G401.6 (cell line): Measurements from ENCODE around the gene CROCC2.

Experiments
- FAIRE-seq: peaks from 2 replicates; lab custom pipeline; 2012; peaks lifted over from hg19 to GRCh38; lab: Jason Lieb, UNC

The CROCC2 gene

DNA sequence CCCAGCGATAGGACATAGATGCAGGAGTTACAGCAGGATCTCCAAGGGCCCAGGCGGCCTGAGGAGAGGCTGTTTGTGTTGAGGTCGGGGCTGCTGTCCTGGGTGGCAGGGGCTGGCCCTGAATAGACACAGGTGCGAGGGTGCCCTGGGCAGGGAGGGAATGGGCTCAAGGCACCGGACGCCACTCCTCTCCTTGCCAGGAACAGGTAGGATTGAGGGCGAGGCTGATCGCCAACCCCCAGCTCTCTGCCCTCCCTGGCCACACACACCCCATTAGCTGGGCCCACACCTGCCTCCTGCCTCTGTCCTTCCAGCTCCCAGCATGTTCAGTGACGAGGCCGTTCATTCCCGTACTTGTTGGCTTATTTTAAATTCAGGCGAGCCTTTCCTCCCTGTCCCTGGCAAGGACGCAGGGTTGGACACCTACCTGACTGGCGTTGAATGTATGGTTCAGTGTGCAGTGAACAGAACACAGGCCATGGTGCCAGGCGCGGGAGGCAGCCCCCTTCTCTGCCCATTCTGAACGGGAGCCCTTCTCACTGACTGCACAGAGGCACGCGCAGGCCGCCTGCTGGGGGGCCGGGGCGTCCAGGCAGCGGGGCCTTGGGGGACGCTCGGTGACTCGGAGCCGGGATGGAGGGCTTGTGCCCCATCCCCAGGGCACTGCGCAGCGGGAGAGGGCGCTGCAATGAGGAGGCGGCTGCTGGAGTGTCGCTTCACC, 51.0 kb downstream of the CROCC2 start:
- no peak for FAIRE-seq

DNA sequence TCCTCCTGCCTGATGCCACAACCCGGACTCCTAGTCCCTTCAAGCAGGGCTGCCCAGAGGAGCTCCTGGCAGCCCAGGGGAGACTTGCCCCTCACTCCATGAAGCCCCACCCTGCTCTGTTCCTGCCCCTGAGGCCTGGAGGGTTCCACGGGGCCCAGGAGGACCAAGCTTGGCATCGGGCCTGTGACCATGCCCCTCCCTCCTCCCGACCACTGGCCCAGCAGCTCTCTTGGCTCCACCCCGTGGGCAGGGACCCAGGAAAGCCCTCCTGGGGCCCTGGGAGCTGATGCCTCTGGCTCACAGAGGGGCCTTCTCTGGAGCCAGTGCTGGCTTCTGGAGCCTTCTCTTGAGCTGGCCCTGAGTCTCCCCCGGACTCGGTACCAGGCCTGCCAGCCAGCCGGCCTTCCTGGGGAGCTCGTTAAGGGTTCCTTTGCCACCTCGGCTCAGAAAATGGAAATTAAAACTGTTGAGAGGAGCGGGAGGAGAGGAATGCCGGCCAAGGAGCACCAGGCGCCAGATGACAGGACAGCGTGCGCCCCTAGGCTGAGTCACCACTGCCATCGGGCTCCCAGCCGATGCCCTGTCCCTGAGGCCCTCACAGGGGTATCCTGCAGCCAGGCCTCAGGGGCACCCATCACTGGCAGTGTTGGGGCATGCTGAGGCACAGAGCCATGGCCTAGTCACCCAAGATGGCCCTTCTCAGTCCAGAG, 51.7 kb downstream of the CROCC2 start:
- no peak for FAIRE-seq

DNA sequence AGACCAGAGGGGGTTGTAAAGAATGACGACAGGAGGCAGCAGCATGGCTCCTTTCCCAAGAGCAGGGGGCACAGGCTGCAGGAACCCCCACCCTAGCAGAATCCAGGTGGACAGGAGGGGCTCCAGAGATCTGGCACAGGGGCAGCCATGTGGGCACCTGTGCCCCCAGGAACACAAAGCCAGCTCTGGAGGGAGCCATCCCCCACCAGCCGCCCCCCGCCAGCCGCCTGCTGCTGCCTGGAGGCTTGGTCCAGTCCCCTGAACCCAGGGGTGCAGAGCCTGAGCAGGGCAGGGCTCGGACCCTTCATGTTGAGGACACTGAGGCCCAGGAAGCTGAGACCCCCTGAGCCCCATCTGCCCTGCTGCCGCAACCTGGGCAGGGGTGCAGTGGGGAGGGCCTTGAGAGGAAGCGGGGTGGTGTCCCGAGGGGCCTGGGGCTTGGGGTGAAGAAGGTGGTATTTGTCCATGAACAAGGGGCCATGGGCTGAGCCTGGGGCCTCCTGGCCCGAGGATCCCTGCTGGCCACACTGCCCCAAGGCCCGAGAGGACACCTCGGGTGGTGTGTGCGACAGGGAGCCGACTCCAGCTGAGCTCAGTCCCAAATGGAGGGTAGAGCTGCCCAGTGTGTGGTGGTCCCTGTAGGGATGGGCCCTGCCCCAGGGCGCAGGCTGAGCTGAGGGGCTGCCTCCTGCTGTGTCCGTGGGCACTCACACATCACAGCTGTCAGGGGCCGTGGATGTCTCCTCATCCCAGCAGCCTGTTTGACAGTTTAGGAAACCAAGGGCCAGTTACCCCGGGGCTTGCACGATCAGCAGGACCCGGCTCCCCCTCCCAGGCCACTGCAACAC, 52.5 kb downstream of the CROCC2 start:
- no peak for FAIRE-seq

DNA sequence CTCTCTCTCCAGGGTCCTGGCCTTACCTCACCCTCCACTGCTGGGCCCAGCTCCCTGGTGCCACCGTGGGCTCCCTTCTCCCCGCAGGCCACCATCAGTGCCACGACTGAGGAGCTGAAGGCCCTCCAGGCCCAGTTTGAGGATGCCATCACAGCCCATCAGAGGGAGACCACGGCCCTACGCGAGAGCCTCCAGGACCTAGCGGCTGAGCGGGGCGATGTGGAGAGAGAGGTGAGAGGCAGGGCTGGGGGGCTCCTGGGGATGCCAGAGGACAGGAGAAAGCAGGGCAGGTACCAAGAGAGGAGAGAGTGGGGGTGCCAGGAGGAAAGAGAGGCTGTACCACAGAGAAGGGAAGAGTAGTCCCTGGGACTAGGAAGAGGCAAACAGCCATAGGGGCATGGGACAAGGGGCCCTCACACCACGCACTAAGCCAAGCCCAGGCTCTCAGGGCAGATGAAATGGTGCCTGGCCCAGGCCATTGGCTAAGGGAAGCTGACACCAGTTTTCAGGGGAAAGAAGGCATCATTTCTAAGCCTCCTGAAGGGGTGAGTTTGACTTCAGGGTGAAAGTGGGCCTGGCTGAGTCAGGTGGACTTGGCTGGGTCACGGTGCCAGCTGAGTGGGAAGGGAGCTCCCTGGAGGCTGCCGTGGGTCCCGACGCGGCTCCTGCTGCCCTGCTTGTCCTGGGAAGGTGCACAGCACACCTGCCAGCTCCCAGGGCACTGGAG, 53.2 kb downstream of the CROCC2 start:
- FAIRE-seq, result no peak

DNA sequence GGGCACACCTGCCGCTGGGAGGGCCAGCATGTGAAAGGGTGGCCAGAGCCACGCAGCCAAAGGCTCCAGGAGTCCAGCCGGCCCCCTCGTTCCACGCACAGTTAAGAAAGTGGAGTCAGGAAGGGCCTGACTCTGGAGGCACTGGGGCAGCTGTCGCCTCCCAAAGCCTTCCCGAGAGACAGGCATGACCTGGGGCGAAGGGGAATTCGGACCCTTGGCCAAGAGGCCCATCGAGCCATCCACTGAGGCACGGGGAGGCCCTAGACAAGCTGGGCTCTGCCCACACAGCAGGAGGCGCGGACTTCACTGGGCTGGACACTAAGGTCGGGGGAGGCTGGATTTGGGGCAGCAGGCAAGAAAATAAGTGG, 53.8 kb downstream of the CROCC2 start:
- no peak for FAIRE-seq

DNA sequence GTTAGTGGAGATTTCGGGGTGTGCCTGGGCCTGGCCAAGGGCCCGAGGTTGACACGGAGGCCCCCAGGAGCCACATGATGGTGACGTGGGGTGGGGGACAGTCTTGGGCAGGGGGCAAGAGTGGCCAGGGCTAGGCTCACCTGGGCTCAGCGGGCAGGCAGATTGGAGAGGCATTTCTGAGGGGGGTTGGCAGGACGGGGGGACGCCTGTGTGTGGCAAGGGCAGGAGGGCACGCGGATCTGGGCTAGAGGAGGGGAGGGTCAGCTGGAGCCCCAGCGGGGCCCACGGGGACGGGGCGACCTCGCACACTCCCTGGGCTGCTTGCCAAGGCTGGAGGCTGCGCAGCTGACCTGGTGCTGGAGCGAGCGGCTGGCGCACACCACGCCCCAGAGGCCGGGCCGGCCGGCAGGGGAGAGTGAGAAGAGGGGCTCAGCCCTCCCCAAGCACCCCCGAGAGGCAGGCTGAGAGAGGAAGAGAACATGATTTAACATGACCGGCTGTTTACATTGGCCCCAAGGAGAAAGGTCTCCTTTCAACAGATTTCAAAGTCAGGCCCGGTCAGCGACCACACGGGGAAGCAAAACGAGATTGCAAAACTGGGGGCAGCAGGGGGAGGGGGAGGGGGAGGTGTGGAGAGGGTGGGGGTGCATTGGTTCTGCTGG, 54.3 kb downstream of the CROCC2 start:
- no peak for FAIRE-seq

DNA sequence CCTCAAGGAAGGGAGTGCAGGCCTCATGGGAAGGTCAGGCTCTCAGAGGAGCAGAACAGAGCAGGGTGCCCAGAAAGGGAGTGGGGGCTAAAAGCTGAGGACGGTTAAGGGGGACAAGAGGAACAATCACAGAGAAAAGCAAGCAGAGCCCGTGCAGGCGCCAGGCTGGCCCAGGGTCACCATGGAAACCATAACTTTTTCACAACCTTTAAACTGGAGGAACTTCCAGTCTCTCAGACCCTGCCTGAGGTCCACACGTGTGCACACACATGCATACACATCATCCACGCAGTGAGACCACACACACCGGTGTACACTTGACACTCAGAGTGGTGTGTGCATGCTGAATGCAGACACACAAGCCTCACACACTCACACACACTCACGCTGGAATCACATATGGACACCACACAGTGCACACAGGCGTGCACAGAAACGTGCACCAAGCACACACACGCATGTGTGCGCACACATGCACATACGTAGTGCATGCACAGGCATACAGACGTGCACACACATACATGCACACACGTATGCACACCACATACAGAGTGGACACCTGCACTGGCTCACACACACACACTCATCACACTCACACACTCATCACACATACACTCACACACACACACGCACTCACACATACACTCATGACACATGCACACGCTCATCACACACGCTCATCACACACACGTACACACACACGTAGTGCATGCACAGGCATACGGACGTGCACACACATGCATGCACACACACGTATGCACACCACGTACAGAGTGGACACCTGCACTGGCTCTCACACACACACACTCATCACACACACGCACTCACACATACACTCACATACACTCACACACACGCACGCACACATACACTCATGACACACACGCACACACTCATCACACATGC, 55.1 kb downstream of the CROCC2 start:
- no peak for FAIRE-seq

DNA sequence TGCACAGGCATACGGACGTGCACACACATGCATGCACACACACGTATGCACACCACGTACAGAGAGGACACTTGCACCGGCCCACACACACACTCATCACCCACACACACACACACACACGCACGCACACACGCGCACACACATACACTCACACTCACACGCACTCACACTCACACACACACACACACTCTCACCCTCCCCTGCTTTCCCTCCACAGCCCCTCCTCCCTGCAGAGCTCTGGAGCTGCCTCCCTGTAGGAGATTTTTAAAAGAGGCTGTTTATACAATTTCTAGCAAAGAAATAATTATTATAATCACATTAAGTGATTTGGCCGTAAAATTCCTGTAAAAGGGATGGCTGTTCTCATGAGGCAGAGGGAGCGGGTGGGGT, 55.8 kb downstream of the CROCC2 start:
- no peak for FAIRE-seq

DNA sequence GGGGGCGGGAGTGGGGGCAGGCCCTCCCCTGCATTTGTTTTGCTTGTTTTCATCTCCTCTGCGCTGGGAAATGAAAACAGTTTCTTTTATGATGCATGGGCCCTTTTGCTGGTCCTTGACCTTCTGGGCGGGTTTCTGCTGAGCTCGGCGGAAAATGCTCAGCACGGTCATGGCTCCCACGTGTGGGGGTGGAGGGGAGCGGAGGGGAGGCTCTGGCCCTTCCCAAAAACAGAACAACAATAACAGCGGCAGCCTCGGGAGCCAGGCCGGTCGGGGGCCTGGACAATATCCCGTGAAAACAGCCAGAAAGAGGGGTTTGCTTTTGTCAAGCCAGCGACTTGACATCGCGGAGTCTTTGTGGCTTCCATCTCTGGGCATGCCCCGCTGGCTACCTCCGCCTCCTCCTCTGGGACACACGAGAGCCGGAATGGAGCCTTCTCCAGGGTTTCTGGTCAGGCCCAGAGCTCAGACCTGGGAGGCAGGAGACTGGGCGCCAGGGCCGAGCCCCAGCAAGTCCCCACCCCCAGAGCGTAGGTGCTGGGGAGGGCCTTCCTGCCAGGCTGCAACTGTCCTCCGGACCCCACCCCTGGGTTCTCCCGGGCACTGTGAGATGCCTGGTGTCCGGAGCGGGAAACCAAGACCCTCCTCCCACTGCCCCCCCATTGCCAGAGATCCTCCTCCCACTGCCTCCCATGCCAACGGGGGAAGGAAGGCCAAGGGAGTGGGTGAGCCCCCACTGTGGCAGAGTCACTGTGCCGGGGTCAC, 56.3 kb downstream of the CROCC2 start:
- no peak for FAIRE-seq

DNA sequence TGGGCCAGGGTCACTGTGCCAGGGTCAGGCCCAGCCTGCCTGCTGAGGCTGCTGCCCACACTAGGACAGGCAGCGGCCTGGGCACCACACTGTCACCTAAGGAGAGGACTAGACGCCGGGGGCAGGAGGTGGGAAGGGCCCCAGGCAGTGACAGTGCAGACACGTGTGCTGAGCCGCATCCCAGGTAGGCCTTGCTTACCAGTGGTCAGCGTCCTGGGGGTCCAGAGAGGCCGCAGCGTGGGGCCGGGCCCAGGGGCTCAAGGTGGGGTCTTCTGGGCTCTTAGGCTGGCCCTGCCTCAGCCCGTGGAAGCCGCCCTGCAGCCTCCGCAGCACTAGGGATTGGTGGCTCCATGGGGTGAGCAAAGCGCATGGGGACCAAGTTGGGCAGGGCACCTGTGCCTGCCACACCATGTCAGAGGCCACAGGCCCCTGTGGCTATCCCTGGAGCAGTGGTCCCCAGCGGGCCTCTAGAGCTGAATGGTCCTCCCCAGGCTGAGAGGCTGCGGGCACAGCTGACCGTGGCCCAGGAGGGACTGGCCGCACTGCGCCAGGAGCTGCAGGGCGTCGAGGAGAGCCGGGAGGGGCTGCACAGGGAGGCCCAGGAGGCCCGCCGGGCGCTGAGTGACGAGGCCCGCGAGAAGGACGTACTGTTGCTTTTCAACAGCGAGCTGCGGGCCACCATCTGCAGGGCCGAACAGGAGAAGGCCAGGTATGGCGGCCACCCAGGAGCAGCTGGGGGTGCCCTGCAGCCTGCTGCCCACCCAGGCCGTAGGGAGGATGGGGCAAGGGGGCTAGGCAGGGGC, 57.1 kb downstream of the CROCC2 start:
- FAIRE-seq, result no peak

DNA sequence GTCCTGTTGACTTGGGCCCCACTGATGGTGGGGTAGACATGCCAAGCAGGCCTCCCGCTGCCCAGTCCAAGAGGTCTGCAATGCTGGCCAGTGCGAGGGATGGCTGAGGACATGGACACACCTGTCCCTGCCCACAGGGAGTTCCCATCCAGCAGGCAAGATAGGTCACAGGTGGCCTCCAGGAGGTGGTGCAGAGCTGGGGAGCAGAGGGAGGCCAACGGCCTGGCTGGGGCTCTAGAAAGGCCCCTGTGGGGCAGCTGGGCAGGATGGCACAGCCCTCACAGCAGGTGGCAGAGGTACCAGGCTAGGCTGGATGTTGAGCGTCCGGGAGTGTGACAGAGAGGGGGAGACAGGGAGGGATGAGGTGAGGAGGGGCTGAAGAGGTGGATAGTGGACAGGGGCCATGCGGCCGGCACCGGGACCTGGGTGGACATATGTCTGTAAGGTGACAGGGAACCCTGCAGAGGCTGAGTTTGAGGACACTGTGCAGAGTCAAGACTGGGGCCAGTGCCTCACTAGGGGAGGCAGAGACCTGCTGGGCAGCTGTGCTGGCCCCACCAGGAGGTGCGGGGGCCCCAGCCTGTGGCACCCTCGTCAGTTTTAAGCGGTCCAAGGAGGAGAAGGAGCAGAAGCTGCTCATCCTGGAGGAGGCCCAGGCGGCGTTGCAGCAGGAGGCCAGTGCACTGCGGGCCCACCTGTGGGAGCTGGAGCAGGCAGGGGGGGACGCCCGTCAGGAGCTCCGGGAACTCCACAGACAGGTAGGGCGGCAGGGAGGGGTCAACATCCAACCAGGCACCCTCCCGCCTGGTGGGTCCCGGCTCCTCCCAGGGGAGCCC, 58.0 kb downstream of the CROCC2 start:
- no peak for FAIRE-seq

DNA sequence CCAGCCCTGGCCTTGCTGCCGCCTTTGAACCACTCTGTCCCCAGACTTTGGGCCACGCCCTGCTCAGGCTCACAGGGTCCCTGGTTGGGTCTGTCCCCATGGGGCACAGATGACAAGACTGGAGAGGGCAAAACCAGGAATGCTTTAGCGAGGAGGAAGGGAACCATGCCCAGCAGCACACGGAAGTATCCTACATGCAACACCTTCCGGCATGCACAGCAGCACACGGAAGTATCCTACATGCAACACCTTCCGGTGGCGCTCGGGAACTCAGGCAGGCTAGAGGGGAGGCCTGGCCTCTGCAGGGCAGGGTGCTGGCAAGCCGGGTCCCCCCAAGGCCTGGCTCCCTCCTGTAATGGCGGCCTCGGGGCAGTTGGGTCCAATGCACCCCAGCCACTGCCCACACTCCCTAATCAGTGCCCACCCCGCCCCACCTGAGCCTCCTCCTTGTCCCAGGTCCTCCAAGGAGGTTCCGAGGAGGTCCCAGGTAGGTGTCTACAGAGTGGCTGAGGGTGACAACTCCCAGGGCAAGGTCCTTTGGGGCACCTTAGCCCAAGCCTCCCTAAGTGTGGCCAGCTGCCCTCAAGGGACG, 58.7 kb downstream of the CROCC2 start:
- no peak for FAIRE-seq

DNA sequence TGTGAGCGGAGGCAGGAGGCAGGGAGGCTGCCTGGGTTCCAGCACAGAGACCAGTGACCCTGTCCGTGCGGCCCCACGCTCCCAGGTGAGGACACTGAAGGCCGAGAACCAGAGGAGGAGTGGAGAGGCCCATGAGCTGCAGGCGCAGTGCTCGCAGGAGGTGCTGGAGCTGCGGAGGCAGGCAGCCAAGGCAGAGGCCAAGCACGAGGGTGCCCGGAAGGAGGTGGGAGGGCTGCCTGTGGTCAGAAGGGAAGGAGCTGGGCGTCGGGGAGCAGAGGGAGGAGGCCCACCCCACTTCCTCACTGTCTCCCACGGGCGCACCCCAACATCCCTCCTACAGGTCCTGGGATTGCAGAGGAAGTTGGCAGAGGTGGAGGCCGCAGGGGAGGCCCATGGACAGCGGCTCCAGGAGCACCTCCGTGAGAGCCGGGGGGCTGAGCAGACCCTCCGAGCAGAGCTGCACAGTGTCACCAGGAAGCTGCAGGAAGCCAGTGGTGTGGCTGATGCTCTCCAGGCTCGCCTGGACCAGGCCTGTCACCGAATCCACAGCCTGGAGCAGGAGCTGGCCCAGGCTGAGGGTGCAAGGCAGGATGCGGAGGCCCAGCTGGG, 59.3 kb downstream of the CROCC2 start:
- no peak for FAIRE-seq

DNA sequence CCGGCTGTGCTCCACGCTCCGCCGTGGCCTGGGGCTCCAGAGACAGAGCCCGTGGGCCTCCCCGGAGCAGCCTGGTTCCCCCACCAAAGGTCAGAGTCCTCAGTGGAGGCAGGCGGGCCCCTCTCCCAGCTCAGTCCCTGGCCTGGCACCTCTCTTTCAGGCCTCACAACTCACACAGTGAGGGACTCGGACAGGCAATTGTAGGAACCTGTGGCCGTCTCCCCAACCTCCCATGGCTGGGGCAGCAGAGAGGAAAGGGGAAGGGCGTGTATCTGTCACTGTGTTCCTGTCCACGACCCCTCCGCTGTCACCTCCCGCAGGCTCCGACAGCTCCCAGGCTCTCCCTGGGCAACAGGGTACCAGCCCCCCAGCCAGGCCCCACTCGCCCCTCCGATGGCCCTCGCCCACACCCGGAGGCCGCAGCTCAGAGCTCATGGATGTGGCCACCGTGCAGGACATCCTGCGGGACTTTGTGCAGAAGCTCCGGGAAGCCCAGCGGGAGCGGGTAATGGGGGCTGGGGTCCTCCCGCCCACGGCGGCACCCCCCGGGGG, 59.8 kb downstream of the CROCC2 start:
- no peak for FAIRE-seq

DNA sequence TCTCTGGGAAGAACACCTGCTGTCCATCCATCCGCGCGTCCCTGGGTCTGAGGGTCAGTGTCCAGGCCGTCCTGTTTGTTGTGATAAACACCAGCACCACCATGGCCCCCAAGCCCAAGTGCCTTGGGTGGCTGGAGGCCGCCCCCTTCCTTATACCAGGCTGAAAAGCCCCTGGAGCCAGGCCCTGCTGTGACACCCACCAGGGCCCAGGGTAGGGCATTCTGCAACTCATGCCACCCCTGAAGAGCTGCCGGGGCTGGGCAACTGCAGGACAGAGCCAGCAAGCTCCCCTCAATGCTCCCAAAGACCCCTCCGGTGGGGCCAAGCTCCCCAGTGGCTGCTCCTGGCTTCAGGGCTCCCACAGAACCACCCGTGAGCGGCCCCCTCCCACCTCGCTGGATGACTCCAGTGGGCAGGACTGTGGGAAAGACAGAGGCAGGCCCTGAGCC, 60.3 kb downstream of the CROCC2 start:
- FAIRE-seq, result no peak

DNA sequence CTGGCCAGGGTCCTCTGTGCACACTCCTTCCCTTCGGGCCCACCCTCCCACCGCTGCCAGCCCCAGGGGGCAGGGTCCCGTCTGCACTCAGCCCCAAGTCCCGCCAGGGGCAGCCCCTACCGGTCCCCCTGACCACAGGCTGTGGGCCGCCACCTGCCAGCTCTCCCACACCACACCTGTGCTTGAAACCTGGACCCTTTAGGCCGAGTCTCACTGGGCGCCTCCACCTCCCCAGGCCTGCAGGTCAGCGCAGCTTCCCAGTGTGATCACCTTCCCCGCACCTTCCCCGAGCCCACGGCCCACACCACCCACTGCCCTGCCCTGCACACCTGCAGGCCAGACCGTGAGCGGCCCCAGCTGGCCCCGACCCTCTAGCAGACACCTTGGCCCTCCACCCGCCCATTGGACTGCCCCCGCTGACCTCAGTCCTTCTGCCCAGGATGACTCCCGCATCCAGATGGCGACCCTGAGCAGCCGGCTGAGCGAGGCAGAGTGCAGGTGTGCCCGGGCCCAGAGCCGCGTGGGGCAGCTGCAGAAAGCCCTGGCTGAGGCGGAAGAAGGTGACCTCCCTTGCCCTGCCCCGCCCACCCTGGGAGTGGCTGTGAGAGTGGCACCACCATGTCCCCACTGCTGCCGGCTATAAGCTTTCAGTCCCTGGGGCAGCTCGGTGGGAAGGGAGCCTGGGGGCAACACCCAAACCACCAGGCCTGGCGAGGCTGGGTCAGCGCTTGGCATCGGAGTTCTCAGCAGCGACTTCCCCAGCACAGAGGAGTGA, 61.0 kb downstream of the CROCC2 start:
- FAIRE-seq, result no peak
